Hippocampal formation (tissue), 2 donors: ENCODE data around the gene CACNA1H.
"Not testable (repeated sequence)": the region's sequence is repeated elsewhere in the genome, so short reads cannot be mapped to it uniquely, and the experiment has no call there.

ENCODE experiments used
- DNase-seq, 2 donors: peaks; one replicate each; lab custom pipeline; 2025; lab: John Stamatoyannopoulos, UW

Gene CACNA1H

DNA sequence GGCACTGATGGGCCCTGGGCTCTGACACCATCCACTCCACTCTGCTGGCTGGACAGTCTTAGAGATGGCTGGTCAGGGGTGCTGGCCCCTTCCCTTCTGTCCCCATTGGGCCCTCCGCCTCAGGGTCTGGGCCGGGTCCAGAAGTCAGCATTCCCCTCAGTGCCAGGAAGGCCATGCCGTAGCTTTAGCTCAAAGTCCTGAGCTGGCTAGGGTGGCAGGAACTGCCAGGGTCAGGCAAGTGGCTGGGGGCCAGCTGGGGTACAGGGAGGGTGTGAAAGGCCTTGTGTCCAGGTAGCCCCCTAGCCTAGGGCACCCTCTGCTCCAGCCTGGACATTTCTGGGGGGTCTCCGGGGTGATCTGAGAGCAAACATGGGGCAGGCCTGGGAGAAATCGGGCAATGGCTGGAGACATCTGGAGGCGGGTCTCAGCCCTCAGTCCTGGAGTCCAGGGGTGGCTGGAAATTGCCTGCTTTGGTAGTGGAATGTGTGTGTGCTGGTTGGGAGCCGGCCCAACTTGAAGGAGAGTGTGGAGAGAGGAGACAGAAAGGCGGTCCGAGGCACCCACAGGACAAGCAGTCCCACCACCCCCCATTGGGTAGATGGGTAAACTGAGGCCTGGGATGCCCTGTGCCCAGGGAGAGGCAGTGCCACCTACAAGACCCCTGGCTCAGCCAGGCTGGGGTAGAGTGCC lies 39.6 kb downstream of the CACNA1H start:
- no peak for DNase-seq

DNA sequence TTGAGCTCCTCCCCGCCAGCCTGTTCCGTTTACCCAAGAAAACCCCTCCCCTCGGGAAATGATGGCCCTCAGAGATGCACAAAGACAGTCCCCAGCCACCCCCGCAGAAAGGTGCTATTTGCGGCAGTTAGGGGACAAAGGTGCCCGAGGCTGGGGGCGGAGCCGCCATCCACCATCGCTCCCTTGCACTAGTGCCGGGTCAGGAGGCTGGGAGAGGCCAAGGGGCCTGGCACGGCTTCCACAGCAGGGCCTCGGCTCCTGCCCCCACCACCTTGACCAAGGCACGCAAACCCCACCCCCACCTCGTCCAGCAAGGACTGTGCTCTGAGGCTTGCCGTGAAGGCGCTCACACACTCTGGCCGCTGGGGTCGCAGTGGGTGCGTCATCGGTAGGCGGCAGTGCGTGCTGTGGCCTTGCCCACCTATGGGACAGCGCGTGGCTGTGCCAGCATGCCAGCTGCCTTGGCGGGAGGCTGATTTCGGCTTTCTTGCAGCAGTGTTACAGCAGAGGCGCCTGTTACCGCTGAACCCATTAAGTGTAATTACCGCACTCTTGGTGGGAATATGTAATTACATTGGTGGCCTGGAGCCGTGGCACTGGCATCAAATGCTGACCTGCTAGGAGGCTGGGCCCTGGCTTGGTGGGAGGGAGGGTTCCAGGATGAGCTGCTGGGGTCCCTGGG lies 40.4 kb downstream of the CACNA1H start:
- DNase-seq = no peak

DNA sequence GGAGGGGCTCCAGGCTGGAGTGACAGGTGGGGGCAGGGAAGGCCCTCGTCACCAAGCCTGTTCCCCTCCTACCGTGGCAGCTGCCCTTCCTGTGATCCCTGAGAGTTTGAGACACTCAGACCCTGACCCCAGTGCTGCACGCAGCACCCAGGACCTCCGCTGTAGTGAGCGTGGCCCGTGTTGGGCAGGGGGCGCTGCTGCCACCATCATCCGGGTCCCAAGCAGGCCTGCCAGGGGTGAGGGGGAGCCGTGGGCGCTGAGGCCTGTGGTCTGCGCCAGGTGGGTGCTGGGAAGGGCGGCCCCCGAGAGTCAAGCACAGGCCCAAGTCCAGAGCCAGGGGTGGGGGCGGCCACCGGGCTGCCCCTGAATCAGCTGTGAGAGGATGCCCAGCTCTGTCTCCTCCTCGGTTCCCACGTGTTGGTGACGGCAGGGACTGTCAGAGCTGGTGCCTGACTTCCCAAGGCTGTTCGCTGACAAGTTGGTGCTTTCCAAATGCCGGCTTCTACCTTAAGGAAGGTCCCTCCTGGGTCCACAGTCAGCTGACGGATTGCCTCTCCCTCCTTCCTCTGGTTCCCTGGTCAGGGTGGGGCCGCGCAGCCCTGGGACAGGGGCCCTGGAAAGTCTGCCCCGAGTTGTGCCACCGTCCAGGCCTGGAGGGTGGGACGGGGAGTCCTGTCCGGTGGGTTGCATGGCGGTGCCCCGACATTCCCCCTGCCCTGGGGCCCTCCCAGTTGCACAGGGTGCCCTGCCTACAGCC lies 41.1 kb downstream of the CACNA1H start:
- DNase-seq = no peak

DNA sequence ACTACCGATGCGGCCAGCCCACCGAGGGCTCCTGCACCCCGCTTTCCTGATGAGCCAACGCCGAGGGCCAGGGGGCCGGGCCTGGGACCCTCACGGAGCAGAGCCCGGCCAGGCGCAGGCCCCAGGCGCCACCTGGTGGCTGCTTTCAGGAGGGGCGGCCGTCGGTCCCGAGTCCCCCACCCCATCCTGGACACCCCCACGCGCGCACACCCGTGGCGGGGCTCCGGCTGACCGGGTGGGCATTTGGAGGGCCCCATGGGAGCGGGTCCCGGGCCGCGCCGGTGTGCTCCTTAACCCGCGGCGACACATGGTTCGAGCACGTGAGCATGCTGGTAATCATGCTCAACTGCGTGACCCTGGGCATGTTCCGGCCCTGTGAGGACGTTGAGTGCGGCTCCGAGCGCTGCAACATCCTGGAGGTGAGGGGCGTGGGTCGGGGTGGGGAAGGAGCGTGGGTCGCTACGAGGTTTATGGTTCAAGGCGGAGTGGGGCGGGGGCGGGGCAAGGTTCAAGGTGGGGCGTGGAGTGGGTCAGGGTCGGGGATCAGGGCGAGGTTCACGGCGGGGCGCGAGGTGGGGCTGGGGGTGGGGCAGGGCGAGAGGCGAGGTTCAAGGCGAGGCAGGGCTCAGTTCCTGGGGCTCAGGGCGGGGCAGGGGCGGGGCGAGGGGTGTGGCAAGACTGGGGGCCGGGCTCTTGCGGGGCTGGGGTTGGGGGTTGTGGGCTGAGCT lies 41.9 kb downstream of the CACNA1H start:
- DNase-seq = no peak

DNA sequence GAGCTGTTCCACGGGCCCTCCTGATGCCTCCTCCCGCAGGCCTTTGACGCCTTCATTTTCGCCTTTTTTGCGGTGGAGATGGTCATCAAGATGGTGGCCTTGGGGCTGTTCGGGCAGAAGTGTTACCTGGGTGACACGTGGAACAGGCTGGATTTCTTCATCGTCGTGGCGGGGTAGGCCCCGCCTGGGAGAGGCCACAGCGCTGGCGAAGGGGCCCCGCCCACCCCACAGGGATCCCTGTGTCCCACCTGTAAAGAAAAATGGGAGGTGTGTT lies 42.4 kb downstream of the CACNA1H start:
- DNase-seq = no peak

DNA sequence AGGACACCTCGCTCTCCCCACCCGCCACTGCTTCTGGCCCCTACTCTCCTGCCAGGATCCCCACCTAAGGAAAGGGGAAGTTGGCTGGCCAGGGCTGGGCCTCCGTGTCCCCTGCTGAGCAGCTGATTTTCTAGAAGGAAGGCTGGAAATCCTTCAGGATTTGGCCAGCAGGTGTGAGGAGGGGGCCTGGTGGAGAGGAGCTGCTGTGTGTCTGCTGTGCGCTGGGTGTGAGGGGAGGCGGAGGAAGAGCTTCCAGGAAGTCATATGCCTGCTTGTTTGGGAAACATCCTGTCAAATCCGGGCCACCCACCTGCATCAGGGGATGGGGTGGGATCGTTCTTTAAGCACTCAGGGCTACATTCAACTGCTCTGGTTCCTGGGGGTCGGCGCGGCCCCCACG lies 43.6 kb downstream of the CACNA1H start:
- no peak for DNase-seq

DNA sequence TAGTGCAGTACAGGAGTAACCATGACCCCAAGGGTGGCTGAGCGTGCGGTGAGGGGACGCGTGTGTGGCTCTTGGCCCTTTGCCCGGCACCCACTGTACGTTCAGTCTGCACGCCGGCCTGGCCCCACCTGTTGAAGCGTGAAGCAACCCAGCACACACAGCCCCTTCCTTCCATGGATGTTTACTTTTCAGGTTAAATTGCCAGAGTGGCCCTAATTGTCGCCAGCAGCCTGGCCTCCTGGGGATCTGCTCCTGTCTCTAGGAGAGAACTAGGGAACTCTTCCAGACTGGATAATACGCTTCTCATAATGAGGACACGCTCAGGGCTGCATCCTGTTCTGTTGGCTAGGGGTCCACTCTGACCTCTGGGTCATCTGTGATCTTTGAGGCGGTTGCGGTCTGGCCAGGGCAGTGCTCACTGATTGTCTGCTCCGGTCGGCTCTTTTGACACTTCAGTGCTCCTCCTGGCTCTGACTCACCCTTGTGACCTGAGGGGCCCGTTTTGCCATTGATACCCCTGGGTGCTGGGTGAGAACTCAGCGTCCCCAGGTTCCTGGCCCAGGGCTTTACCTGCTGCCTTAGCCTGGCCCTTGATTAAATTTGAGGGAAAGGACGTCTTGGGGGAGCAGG lies 44.4 kb downstream of the CACNA1H start:
- no peak for DNase-seq

DNA sequence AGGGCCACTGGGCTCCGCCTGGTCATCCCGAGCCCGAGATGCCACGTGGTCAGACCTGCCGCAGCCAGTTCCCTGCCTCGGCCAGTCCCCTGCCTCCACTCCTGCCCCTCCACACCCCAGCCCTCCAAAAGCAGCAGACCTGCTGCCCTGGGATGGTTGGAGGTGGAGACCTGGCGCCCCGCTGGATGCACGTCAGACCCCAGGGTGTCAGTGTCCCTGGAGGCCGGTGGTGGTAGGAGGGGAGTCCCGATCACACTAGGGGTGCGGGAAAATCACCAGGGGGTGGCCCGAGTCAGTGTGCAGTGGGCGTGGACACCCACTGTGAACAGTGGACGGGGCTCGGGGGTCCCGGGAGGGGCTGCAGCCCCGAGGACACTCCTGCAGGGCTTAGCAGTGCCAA lies 45.3 kb downstream of the CACNA1H start:
- DNase-seq = no peak

DNA sequence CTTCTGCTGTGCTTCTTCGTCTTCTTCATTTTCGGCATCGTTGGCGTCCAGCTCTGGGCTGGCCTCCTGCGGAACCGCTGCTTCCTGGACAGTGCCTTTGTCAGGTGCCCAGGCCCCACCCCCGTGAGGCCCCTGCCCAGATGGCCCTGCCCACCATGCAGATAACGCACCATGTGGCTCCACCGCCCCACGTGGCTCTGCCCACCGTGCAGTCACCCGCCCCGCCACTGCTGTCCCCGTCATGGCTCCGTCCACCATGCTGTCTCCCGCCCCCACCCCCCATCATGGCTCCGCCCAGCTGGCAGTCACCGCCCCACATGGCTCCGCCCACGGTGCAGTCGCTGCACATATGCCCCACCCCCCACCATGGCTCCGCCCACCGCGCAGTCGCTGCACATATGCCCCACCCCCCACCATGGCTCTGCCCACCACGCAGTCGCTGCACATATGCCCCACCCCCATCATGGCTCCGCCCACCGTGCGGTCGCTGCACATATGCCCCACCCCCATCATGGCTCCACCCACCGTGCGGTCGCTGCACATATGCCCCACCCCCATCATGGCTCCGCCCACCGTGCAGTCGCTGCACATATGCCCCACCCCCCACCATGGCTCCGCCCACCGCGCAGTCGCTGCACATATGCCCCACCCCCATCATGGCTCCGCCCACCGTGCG lies 45.9 kb downstream of the CACNA1H start:
- DNase-seq = not testable (repeated sequence)

DNA sequence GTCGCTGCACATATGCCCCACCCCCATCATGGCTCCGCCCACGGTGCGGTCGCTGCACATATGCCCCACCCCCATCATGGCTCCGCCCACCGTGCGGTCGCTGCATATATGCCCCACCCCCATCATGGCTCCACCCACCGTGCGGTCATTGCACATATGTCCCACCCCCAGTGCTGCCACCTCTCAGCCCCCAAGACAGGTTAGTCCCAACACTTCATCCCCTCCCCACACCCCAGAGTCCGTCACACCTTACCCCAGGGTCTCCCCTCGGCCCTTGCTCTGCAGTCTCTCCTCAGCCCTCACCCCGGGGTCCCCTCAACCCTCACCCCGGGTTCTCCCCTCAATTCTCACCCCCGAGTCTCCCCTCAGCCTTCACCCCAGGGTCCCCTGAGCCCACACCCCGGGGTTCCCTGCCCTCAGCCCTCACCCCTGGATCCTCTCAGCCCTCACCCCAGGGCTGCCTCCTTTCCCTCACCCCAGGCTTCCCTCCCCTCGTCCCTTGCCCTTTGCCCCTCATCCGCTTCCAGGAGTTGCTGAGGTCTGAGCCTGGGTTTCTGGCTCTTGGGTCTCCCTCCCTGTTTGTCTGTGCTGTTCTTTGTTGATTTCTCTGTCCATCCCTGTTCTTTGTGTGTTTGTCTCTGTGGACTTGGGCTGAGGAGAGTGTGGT lies 46.6 kb downstream of the CACNA1H start:
- DNase-seq = no peak

DNA sequence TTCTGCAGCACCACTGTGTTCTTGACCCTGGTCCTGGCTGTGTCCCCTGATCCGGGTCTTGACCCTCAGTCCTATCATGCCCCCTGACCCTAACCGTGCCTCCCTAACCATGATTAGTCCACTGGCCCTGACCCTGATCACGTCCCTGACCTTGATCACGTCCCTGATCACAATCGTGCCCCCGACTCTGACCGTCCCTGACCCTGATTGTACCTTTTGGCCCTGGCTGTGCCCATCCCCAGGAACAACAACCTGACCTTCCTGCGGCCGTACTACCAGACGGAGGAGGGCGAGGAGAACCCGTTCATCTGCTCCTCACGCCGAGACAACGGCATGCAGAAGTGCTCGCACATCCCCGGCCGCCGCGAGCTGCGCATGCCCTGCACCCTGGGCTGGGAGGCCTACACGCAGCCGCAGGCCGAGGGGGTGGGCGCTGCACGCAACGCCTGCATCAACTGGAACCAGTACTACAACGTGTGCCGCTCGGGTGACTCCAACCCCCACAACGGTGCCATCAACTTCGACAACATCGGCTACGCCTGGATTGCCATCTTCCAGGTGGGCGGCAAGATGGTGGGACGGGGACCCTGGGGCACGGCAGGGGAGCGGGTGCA lies 47.2 kb downstream of the CACNA1H start:
- no peak for DNase-seq

DNA sequence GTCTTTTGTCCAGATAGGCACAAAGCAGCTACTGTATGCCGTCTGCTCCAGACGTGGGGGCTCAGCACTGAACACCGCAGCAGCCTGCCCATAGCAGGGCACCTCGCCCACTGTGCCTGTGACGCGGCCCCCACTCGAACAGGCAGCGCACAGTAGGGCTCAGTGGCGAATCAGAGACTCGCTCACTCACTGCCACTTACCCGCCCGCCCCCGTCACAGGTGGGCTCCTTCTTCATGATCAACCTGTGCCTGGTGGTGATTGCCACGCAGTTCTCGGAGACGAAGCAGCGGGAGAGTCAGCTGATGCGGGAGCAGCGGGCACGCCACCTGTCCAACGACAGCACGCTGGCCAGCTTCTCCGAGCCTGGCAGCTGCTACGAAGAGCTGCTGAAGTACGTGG lies 48.5 kb downstream of the CACNA1H start:
- no peak for DNase-seq

DNA sequence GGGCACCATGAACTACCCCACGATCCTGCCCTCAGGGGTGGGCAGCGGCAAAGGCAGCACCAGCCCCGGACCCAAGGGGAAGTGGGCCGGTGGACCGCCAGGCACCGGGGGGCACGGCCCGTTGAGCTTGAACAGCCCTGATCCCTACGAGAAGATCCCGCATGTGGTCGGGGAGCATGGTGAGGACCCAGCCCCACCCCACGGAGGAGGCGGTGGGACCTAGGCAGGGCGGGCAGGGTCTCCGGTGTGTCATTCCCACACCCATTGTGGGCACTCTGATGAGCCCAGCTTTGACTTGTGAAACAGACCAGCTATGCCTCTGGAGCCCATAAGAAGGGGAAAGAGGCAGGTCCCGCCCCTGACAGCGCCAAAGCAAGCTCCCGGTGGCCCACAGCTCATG lies 49.4 kb downstream of the CACNA1H start:
- no peak for DNase-seq

DNA sequence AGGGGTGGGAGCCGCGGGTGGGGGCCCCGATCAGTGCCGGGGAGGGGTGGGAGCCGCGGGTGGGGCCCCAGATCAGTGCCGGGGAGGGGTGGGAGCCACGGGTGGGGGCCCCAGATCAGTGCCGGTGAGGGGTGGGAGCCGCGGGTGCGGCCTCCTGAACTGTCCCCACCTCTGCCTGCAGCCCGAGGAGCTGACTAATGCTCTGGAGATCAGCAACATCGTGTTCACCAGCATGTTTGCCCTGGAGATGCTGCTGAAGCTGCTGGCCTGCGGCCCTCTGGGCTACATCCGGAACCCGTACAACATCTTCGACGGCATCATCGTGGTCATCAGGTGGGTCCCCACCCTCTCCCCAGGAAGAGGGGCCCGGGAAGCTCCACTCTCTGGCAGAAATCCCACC lies 52.0 kb downstream of the CACNA1H start:
- no peak for DNase-seq

DNA sequence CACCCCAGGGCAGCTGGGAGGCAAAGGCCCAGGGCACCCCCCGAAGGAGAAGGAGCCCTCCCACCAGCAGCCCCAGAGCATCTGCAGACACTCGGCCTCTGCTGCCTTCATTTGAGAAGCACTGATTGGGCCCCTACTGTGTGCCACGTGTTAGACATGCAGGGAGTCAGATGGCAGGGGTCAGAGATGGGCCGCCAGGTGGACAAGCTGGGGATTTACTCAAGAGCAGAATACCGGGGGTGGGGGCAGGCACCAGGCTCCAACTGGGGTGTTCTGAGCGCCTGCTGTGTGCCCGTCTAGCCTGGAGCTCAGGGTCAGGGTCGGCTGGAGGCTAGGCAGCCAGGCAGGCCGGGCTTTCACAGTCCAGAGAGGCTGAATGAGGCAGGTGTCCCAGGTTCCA lies 53.4 kb downstream of the CACNA1H start:
- no peak for DNase-seq

DNA sequence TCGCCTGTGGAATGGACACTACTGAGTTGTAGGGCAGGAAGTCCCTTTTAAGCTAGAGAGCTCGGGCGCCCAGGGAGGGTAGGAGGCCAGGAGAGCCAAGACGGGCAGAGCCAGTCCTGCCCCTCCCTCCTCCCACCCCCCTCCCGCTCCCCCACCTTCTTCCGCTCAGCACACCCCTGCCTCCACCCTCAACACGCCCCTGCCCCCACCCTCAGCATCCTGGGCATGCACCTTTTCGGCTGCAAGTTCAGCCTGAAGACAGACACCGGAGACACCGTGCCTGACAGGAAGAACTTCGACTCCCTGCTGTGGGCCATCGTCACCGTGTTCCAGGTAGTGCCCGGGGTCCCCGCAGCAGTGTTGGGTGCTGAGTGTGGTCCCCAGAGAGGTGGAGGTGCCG lies 53.9 kb downstream of the CACNA1H start:
- no peak for DNase-seq

DNA sequence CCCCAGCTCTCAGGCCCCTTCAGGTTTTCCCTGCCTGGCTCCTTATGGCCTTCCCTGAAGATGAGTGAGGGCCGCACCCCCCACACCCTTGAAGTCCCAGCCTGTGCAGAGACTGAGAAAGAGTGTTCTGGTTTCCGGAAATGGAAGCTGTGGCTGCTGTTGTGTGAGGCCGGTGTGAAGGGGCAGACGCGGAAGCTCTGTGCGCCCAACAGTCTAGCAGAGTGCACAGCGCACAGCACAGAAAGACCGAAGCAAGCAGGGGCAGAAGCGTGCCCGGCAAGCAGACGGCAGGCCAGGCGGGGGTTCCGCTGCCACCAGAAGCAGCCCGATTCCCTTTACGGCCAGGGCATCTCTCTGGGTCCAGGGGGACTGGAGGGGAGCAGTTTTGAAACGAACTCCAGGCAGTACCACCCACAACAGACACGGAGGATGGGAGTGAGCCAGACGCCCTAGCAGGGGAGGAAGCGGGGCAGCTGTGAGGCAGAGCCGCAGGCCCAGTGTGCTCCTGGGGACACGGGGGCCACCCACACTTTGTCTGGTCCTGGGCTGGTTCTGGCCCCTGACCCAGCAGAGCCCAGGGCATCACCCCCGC lies 55.4 kb downstream of the CACNA1H start:
- no peak for DNase-seq

DNA sequence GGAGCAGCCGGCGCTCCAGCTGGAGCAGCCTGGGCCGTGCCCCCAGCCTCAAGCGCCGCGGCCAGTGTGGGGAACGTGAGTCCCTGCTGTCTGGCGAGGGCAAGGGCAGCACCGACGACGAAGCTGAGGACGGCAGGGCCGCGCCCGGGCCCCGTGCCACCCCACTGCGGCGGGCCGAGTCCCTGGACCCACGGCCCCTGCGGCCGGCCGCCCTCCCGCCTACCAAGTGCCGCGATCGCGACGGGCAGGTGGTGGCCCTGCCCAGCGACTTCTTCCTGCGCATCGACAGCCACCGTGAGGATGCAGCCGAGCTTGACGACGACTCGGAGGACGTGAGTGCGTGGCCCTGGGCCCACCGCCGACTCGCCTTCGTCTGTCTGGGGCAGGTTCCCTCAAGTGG lies 56.2 kb downstream of the CACNA1H start:
- no peak for DNase-seq

DNA sequence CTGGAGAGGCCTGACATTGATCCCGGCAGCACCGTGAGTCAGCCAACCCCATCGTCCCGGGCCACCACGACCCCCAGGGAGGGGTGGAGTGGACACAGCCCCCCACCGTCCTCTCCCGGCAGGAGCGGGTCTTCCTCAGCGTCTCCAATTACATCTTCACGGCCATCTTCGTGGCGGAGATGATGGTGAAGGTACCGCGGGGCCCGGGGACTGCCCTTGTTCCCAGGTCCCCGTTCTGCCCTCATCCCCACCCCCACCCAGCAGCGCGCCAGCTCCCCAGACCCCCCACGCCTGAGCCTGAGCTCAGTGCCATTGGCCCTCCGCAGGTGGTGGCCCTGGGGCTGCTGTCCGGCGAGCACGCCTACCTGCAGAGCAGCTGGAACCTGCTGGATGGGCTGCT lies 57.6 kb downstream of the CACNA1H start:
- DNase-seq = no peak
